HAP-1 (cell line): ENCODE results near the gene LRCH3.

Experiments
- DNase-seq, 2 experiments: peaks; one replicate each; pipeline ENCODE4 v3.0.0-alpha.2; 2016 to 2020; ENCODE audit warnings: low spot score in 2 of 2
- H3K27me3 ChIP-seq: fragments of 250-450 bp; sonication (Bioruptor Pico); 2 replicates; pipeline ENCODE4 v1.5.1; 2020; ENCODE audit warnings: low read depth, mild to moderate bottlenecking, moderate library complexity
- H3K36me3 ChIP-seq: fragments of 250-450 bp; sonication (Bioruptor Pico); replicated peaks from 2 replicates; pipeline ENCODE4 v1.5.1; 2020; ENCODE audit warnings: mild to moderate bottlenecking
- H3K4me1 ChIP-seq: fragments of 250-450 bp; sonication (Bioruptor Pico); 2 replicates; pipeline ENCODE4 v1.5.1; 2020; ENCODE audit warnings: mild to moderate bottlenecking
- H3K4me3 ChIP-seq: fragments of 250-450 bp; sonication (Bioruptor Pico); 2 replicates; pipeline ENCODE4 v1.5.1; 2020; ENCODE audit warnings: mild to moderate bottlenecking, moderate library complexity
- H3K9me3 ChIP-seq: fragments of 250-450 bp; sonication (Bioruptor Pico); 2 replicates; pipeline ENCODE4 v1.5.1; 2020; ENCODE audit warnings: mild to moderate bottlenecking, moderate library complexity
- in situ Hi-C: fragments of 300-500 bp; cut with MboI; formaldehyde crosslinking; loops from 3 replicates; pipeline ENCODE4 v1.14.3; 2020; ENCODE audit warnings: low sequenced_read_pairs, inconsistent platforms, mixed read lengths

Gene LRCH3

DNA sequence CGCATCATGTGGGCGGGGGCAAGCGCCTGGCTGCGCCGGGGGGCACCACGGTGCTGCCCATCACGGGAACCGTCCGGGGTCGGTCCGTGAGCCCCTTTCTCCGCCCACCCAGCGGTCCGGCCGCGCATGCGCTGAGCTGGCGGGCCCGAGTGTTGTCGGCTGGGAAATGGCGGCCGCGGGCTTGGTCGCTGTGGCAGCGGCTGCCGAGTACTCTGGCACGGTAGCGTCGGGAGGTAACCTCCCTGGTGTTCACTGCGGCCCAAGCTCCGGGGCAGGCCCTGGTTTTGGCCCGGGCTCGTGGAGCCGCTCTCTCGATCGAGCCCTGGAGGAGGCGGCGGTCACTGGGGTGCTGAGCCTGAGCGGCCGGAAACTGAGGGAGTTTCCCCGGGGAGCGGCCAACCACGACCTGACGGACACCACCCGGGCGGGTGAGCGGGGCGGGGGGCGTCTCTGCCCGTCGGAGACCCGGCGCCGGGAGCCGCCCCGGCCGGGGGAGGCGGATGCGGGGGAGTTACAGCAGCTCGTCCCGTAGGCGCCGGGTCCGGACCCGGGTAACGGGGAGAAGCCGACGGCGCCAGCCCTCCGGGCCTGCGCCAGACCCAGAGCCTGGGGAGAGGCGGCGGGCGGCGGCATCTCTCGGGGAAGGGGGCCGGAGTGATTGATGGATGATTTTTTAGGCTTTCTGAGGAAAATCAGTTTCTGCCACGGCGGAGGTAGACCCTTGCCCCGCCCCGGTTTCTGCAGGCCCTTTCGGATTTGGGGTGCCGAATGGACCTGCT is at the start of gene LRCH3:
TSS of gene LRCH3 (plus strand) at position 142 of the 779 bp plus-strand sequence. CDS start at position 167, 25 bp downstream.
- H3K27me3 ChIP-seq, result no peaks in the 10 kb centered on the region
- peaks cover 5% of the 10 kb centered on the region for H3K4me1 ChIP-seq
- H3K36me3 ChIP-seq, result 0 out of 2 replicates have a peak, but pooled peaks cover 4% of the 10 kb centered on the region
- H3K9me3 ChIP-seq, result no peaks in the 10 kb centered on the region
- peak; percentile 66 to 93 for DNase-seq
- H3K4me3 ChIP-seq, result peak within 1 kb of the TSS; percentile 99
- in situ Hi-C loops, result no loop called here

DNA sequence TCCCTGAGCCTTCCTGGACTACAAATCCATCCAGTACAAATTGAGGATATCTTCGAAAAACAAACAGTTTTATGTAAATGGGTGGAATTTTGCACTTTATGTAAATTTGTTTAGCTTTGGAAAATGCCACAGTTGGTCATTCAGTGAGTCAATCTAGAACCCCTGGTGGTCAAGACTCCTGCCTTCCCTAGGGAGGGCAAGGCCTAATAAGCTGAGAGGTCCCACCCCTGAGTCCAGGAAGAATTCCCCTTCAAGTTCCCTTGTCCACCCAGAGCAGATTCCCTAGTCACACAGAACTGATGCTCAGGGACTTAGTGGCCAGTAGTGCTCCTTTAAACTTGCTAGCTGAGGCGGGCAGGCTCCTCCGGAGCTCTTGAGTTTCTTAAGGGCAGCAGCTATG is 48.3 kb upstream of the LRCH3 start:
- in situ Hi-C loops, result no loop called here
- Histone ChIP-seq H3K36me3 (no peaks in the 10 kb centered on the region), H3K27me3 (no peaks in the 10 kb centered on the region), H3K4me3 (no peak overlapping the region), H3K9me3 (no peaks in the 10 kb centered on the region), H3K4me1 (peaks cover 7% of the 10 kb centered on the region)
- DNase-seq, result no peak

DNA sequence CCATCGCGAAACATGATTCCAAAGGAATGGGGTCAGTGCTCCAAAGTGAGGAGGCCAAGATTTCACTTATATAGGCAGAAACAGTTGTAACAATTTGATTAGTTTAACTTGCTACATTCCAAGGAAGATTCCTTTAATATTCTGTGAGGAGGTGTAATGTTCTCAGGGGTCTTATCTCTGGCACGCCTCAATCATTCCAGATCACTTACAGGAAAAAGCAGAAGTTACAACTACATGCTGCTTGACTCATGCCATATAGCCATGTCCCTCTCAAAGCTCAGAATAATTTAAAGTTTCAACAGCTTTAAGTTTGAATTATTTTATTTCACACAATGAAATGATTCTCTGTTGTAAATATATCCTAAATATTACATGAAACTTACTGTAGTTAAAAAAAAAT is 44.8 kb upstream of the LRCH3 start:
- in situ Hi-C loops, result no loop called here
- H3K27me3 ChIP-seq, result no peaks in the 10 kb centered on the region
- no peaks in the 10 kb centered on the region for H3K9me3 ChIP-seq
- H3K4me3 ChIP-seq, result no peak overlapping the region
- no peak for DNase-seq
- no peaks in the 10 kb centered on the region for H3K36me3 ChIP-seq
- H3K4me1 ChIP-seq, result peaks cover 7% of the 10 kb centered on the region

GRCh38 chr3:197746801-197747237 is 44.2 kb upstream of the LRCH3 start:
- H3K9me3 ChIP-seq, result no peaks in the 10 kb centered on the region
- H3K36me3 ChIP-seq, result no peaks in the 10 kb centered on the region
- peak; percentile 30 to 34 for DNase-seq
- H3K4me3 ChIP-seq, result no peak overlapping the region
- H3K27me3 ChIP-seq, result no peaks in the 10 kb centered on the region
- in situ Hi-C loops, result no loop called here
- peaks cover 7% of the 10 kb centered on the region for H3K4me1 ChIP-seq

GRCh38 chr3:197748597-197749314 is 42.3 kb upstream of the LRCH3 start:
- Histone ChIP-seq H3K4me3 (peak overlapping the region; percentile 69), H3K9me3 (no peaks in the 10 kb centered on the region), H3K27me3 (no peaks in the 10 kb centered on the region), H3K36me3 (no peaks in the 10 kb centered on the region), H3K4me1 (peaks cover 12% of the 10 kb centered on the region)
- in situ Hi-C loops, result no loop called here
- DNase-seq, result no peak

DNA sequence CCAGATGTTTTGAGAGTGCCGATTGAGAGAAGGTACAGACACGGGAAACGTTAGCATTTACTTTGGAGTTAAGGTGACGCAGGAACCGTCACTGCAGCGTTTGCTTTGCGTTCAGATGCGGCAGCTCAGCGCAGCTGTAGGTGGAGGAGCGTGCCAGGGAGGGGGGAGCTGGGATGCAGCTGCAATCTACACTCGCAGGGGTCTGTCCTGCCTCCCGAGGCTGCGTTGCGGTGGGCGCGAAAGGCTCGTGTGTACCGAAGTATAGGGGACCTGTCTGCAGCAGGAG is 41.8 kb upstream of the LRCH3 start:
- no peaks in the 10 kb centered on the region for H3K27me3 ChIP-seq
- H3K4me1 ChIP-seq, result peaks cover 12% of the 10 kb centered on the region
- peak; percentile 31 to 74 for DNase-seq
- no peaks in the 10 kb centered on the region for H3K9me3 ChIP-seq
- peak overlapping the region; percentile 69 for H3K4me3 ChIP-seq
- in situ Hi-C loops, result no loop called here
- no peaks in the 10 kb centered on the region for H3K36me3 ChIP-seq

DNA sequence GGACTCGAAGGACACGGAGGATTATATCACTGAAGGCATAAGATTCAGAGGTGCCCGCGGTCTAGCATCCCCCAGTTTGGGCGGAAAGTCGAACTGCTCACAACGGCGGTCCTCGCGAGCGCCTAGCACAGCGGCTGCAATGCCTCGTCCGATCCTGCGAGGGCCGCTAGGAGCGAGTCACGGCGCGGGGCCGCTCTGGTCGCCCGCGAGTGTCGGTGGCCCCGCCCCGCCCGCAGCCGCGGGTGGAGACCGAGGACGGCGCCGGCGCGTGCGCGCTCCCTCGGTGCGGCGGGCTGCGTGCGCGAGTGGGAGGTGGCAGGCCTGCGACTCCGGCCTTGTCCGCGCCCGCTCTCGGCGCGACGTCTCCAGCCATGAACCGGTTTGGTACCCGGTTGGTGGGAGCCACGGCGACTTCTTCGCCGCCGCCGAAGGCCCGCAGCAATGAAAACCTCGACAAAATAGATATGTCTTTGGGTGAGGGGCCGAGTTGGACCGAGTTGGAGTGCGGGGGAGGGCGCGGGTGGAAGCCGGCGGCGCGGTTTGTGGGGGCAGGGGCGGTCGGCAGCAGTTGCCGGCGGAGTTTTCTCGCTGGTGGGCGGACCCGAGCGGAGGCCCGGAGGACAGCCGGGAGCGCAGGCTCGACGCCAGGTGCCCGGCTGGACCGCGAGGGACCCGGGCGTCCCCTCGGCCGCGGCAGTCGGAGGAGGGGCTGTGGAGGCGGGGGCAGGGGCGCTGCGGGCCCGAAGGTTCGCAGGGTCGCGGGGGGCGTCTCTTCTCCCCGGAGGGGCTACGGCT is 41.3 kb upstream of the LRCH3 start, which contains the start of gene FYTTD1:
TSS of gene FYTTD1 (plus strand) at position 283 of the 795 bp plus-strand sequence. CDS start at position 372, 89 bp downstream.
- H3K4me1 ChIP-seq, result peaks cover 12% of the 10 kb centered on the region
- H3K27me3 ChIP-seq, result no peaks in the 10 kb centered on the region
- H3K9me3 ChIP-seq, result no peaks in the 10 kb centered on the region
- in situ Hi-C loops, result no loop called here
- DNase-seq, result peak; percentile 67 to 89
- peak within 1 kb of the TSS; percentile 69 for H3K4me3 ChIP-seq
- H3K36me3 ChIP-seq, result no peaks in the 10 kb centered on the region

DNA sequence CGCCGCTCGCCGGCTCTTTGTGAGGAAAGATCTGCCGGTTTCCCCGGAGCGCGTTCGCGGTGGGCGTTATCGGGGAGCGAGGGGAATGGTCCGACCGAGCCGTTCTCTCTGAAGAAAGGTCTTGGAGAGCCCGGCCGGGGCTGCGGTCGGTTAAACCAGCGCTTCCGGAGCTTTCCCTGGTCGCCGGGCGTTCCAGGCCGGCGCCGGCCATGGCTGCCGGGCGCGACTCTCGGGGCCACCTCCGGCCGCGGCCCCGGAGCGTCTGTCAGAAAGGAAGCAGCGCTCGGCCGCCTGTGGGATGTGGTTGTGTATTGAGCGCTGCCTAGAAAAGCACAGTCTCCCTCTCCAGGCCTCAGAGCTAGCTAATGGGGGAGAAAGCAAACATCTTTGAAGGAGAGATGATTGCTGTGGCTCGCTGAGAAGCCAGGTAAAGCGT is 40.6 kb upstream of the LRCH3 start:
- in situ Hi-C loops, result no loop called here
- no peaks in the 10 kb centered on the region for H3K36me3 ChIP-seq
- DNase-seq, result peak; percentile 40 to 67
- H3K4me3 ChIP-seq, result peak overlapping the region; percentile 69
- peaks cover 12% of the 10 kb centered on the region for H3K4me1 ChIP-seq
- no peaks in the 10 kb centered on the region for H3K27me3 ChIP-seq
- no peaks in the 10 kb centered on the region for H3K9me3 ChIP-seq

GRCh38 chr3:197750858-197751737 is 40.0 kb upstream of the LRCH3 start:
- Histone ChIP-seq H3K9me3 (no peaks in the 10 kb centered on the region), H3K4me3 (peak overlapping the region; percentile 69), H3K4me1 (peaks cover 12% of the 10 kb centered on the region), H3K27me3 (no peaks in the 10 kb centered on the region), H3K36me3 (no peaks in the 10 kb centered on the region)
- in situ Hi-C loops, result no loop called here
- DNase-seq, result peak in 1 of 2 experiments; percentile 56

DNA sequence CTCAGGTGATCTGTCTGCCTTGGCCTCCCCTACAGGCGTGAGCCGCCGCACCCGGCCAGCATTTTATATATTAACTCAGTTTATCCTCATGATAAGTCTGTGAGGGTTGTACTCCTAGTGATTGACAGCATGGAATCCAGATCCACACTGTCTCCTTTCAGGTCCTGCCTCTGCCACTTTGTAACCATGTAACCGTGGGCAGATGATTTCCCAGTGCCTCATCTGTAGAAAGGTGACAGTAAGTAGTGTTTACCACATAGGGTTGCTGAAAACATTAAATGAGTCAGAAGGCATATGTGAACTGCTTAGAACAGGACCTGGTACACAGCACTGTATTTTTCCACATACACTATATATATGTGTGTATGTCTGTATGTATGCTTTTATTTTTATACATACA is 38.9 kb upstream of the LRCH3 start:
- no peak for DNase-seq
- H3K9me3 ChIP-seq, result no peaks in the 10 kb centered on the region

GRCh38 chr3:197753263-197753662 is 37.8 kb upstream of the LRCH3 start:
- in situ Hi-C loops, result no loop called here
- DNase-seq, result no peak
- no peak overlapping the region for H3K4me3 ChIP-seq

More for the DNA sequence above, 38.9 kb upstream of the LRCH3 start:
- Histone ChIP-seq H3K4me3 (no peak overlapping the region; the same call in 1 of the 2 replicates), H3K27me3 (no peaks in the 10 kb centered on the region), H3K4me1 (peaks cover 6% of the 10 kb centered on the region), H3K36me3 (no peaks in the 10 kb centered on the region; the same call in 1 of the 2 replicates)
- in situ Hi-C loops, result no loop called here

DNA sequence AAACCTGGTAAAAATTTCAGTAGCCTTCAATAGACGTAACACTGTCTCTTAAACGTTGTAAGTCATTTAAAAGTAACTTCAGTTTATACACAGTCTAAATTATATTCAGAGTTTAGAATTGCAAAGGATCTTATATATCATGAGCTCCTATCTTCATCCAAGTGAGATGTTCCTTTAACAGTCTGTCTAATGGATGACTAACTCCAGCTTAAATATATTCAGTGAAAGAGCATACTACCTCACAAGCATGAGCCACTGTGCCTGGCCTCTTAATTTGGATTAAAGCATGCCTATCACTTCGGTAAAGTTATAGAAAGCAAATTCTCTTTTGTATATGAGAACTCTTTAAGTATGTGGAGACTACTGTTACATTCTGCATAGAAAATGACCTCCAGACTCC is 34.4 kb upstream of the LRCH3 start:
- no peaks in the 10 kb centered on the region for H3K27me3 ChIP-seq
- in situ Hi-C loops, result no loop called here
- DNase-seq, result no peak
- peaks cover 10% of the 10 kb centered on the region for H3K36me3 ChIP-seq
- H3K9me3 ChIP-seq, result peaks cover 3% of the 10 kb centered on the region
- no peak overlapping the region for H3K4me3 ChIP-seq
- 0 out of 2 replicates have a peak, but pooled peaks cover 5% of the 10 kb centered on the region for H3K4me1 ChIP-seq

More at GRCh38 chr3:197753263-197753662, 37.8 kb upstream of the LRCH3 start:
- H3K4me1 ChIP-seq, result peaks cover 5% of the 10 kb centered on the region; the same call in 1 of the 2 replicates
- no peaks in the 10 kb centered on the region for H3K27me3 ChIP-seq
- no peaks in the 10 kb centered on the region for H3K9me3 ChIP-seq
- peaks cover under 1% of the 10 kb centered on the region for H3K36me3 ChIP-seq

- Histone ChIP-seq H3K27me3 (no peaks in the 10 kb centered on the region), H3K4me3 (no peak overlapping the region), H3K36me3 (peaks cover 15% of the 10 kb centered on the region), H3K4me1 (no peaks in the 10 kb centered on the region), H3K9me3 (peaks cover 3% of the 10 kb centered on the region)
- DNase-seq, result no peak
- in situ Hi-C loops, result no loop called here
Observed at GRCh38 chr3:197758512-197758911, 32.5 kb upstream of the LRCH3 start.
